GDM1 (cell line): Measurements from ENCODE around the gene MAP2K3.
"Not testable (repeated sequence)": the region's sequence is repeated elsewhere in the genome, so short reads cannot be mapped to it uniquely, and the experiment has no call there.

Experiments used
- DNase-seq: peaks from one replicate; lab custom pipeline; 2025; lab: John Stamatoyannopoulos, UW

Gene MAP2K3

GRCh38 chr17:21328778-21329177 lies 44.3 kb downstream of the MAP2K3 start:
- not testable (repeated sequence) for DNase-seq

DNA sequence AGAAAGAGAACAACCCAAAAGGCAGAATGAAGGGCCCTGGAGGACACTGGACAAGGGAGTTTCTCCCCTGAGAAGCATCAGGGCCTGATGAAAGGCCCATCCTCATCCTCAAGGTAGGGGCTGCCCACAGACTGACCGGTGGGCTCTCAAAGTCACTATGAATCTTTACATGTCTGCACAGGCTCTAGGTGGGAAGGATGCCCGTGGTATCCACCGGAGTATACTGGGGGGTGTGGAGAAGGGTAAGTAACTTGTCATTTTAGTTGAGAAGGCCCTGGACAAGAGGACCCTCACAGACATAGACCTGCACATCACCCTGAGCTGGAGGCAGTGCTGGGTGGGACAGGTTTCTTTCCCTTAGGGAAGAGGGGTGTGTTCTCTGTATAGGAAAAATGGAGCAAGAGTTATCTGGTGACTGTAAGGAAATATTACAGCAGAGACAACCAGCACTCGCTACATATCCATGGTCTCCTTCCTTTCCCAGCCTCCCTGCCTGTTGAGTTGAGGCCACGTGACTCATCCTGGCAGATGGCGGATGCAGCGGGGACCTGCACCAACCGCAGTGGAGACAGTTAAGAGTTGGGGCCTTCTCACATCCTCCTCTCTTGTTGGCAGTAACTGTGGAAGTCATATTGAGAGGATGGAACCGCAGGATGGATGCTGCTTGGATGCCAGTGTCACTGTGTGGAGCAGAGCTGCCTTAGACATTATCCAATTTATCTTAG lies 46.1 kb downstream of the MAP2K3 start:
- DNase-seq = no peak

- not testable (repeated sequence) for DNase-seq
Measured at GRCh38 chr17:21336541-21337294, 52.2 kb downstream of the MAP2K3 start.

GRCh38 chr17:21337981-21338625 lies 53.6 kb downstream of the MAP2K3 start:
- DNase-seq = not testable (repeated sequence)

GRCh38 chr17:21339011-21339410 lies 54.5 kb downstream of the MAP2K3 start:
- no peak for DNase-seq

DNA sequence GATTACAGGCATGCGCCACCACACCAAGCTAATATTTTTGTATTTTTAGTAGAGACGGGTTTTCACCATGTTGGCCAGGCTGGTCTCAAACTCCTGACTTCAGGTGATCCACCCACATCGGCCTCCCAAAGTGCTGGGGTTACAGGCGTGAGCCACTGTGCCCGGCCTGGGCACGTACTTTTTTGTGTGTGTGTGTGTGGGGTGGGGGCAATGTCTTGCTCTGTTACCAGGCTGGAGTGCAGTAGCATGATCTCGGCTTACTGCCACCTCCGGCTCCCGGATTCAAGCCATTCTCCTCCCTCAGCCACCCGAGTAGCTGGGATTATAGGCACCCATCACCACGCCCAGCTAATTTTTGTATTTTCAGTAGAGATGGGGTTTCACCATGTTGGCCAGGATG lies 55.1 kb downstream of the MAP2K3 start:
- DNase-seq = not testable (repeated sequence)

GRCh38 chr17:21340407-21340806 lies 55.9 kb downstream of the MAP2K3 start:
- not testable (repeated sequence) for DNase-seq

- not testable (repeated sequence) for DNase-seq
Measured at GRCh38 chr17:21341279-21341678, 56.8 kb downstream of the MAP2K3 start.

DNA sequence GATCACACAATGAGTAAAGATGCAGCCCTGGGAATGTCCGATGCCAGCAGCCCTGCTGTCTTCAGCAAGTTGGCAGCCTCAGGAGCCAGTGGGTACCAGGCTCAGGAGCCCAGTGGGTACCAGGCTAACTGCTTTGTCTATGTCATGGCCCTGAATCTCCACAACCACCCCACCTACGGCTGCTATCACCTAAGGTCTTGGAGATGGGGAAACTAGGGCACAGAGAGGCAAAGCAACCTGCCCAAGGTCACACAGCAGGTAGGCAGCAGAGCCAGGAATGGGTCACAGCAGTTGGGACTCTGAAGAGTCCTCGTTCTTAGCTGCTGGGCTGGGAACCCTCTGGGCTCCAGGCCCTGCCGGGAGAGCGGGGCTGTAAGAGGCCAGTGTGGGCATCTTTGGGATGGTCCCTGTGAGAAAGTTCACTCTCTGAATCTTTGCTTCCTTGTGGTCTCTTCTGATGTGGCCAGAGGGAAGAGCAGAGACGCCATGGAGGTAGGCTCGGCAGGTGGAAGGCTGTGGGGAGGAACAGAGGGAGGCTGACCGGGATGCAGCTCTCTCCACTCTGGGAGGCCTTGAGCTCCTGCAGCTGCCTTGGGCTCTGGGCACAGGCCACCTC lies 57.5 kb downstream of the MAP2K3 start:
- DNase-seq = not testable (repeated sequence)

GRCh38 chr17:21343061-21343949 lies 58.8 kb downstream of the MAP2K3 start:
- not testable (repeated sequence) for DNase-seq

GRCh38 chr17:21344801-21345200 lies 60.3 kb downstream of the MAP2K3 start:
- not testable (repeated sequence) for DNase-seq

DNA sequence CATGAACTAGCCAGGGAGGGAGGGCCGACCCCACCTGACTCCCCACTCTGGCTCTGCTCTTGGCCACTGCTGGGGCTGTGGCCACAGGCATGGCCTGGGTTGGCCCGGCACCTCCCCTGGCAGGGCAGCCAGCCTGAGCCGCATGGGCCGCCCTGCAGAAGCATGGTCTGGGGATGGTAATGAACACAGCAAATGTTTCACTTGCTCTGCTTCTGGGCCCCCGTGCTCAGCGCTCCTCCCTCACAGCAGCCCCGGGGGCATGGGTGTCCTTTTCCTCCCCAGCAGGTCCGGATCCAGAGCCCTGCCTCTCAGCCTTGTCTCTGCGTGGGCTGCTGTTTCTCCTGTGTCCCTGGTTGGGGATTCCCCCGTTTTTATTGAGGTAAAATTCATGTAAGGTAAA lies 60.7 kb downstream of the MAP2K3 start:
- no peak for DNase-seq

DNA sequence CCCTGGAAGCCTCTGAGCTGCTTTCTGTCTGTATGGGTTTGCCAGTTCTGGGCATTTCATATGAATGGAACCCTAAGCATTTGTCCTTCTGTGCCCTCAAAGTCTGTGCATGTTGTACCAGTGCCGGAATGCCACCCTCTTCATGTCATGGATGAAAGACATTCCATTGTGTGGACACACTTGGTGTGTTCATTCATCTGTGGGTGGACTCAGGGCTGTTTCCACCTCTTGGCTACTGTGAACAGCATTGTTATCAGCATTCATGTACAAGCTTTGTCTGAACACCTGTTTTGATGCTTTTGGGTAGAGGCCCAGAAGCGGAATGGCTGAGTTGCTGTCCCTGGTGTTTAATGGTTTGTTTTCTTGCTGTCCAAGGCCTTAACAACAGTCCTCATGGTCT lies 61.6 kb downstream of the MAP2K3 start:
- not testable (repeated sequence) for DNase-seq

- DNase-seq = not testable (repeated sequence)
Measured at GRCh38 chr17:21346651-21347250, 62.2 kb downstream of the MAP2K3 start.

DNA sequence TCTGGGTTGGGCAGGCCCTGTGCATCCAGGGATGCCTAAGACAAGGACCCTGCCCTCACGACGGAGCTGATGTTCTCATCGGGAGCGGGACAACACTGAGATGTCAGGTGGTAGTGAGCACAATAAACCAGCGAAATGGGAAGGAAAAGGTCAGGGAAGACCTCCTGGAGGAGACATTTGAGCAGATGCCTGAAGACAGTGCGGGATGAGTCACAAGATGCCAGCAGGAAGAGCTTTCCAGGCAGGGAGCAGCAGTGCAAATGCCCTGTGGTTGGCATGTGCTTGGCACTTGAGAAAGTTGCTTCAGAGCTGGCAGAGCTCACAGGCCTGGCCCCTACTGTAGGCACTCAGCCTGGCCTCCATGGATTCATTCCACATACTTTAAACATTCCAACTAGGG lies 63.1 kb downstream of the MAP2K3 start:
- DNase-seq = not testable (repeated sequence)

- not testable (repeated sequence) for DNase-seq
Measured at GRCh38 chr17:21348081-21348925, 63.8 kb downstream of the MAP2K3 start.

DNA sequence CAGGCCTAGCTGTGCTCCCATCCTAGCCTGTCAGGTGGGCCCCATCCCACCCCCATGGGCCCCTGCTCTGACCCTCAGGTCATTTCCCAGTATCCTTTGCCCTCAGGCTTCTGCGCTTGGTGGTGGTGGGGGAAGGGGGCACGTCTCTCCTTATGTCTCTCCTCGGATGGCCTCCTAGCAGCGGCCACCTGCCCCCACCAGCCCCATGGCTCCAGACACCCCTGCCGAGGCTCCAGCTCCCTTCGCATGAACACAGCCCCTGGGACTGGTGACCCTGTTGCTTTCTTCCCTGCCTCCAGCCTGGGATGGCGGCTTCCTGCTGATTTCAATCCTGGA lies 64.4 kb downstream of the MAP2K3 start:
- not testable (repeated sequence) for DNase-seq

- DNase-seq = not testable (repeated sequence)
Measured at GRCh38 chr17:21349358-21350050, 65.0 kb downstream of the MAP2K3 start.

GRCh38 chr17:21350495-21350894 lies 66.0 kb downstream of the MAP2K3 start:
- DNase-seq = not testable (repeated sequence)
